ENCODE data around the gene LMAN1L.

Gene LMAN1L

GRCh38 chr15:74864296-74864695 is 51.7 kb downstream of the LMAN1L start:
- Histone ChIP-seq H3K4me1 (ENCODE audit: control insufficient read depth, insufficient read depth, low read length, unreplicated experiment) (peaks cover 10% of the 10 kb centered on the region), H3K27me3 (ENCODE audit: insufficient read depth, low read length) (no peaks in the 10 kb centered on the region), H3K4me3 (ENCODE audit: low read depth, low read length) (no peak overlapping the region), H2AFZ (ENCODE audit: low read length, unreplicated experiment) (no peak overlapping the region), H3K27ac (ENCODE audit: low read depth, low read length) (no peak overlapping the region), H3K79me2 (ENCODE audit: control insufficient read depth, insufficient read depth, low read length, unreplicated experiment) (peaks cover 34% of the 10 kb centered on the region), H3K36me3 (ENCODE audit: insufficient read depth, low read length) (peaks cover 9% of the 10 kb centered on the region; the same call in 1 of the 2 replicates)

GRCh38 chr15:74865316-74865715 is 52.7 kb downstream of the LMAN1L start:
- Histone ChIP-seq H3K27ac (ENCODE audit: low read depth, low read length) (no peak overlapping the region), H3K36me3 (ENCODE audit: insufficient read depth, low read length) (peaks cover 9% of the 10 kb centered on the region; the same call in 1 of the 2 replicates), H3K79me2 (ENCODE audit: control insufficient read depth, insufficient read depth, low read length, unreplicated experiment) (peaks cover 40% of the 10 kb centered on the region), H3K4me1 (ENCODE audit: control insufficient read depth, insufficient read depth, low read length, unreplicated experiment) (peaks cover 10% of the 10 kb centered on the region), H3K27me3 (ENCODE audit: insufficient read depth, low read length) (no peaks in the 10 kb centered on the region), H2AFZ (ENCODE audit: low read length, unreplicated experiment) (no peak overlapping the region), H3K4me3 (ENCODE audit: low read depth, low read length) (no peak overlapping the region)

GRCh38 chr15:74866090-74866489 is 53.5 kb downstream of the LMAN1L start:
- Histone ChIP-seq H2AFZ (ENCODE audit: low read length, unreplicated experiment) (no peak overlapping the region), H3K79me2 (ENCODE audit: control insufficient read depth, insufficient read depth, low read length, unreplicated experiment) (peaks cover 48% of the 10 kb centered on the region), H3K4me3 (ENCODE audit: low read depth, low read length) (no peak overlapping the region), H3K27me3 (ENCODE audit: insufficient read depth, low read length) (no peaks in the 10 kb centered on the region), H3K4me1 (ENCODE audit: control insufficient read depth, insufficient read depth, low read length, unreplicated experiment) (peaks cover 10% of the 10 kb centered on the region), H3K36me3 (ENCODE audit: insufficient read depth, low read length) (peaks cover 9% of the 10 kb centered on the region; the same call in 1 of the 2 replicates), H3K27ac (ENCODE audit: low read depth, low read length) (no peak overlapping the region)

- Histone ChIP-seq H3K27ac (ENCODE audit: low read depth, low read length) (no peak overlapping the region), H3K4me1 (ENCODE audit: control insufficient read depth, insufficient read depth, low read length, unreplicated experiment) (peaks cover 10% of the 10 kb centered on the region), H3K27me3 (ENCODE audit: insufficient read depth, low read length) (no peaks in the 10 kb centered on the region), H3K79me2 (ENCODE audit: control insufficient read depth, insufficient read depth, low read length, unreplicated experiment) (peaks cover 57% of the 10 kb centered on the region), H3K36me3 (ENCODE audit: insufficient read depth, low read length) (peaks cover 9% of the 10 kb centered on the region; the same call in 1 of the 2 replicates), H3K4me3 (ENCODE audit: low read depth, low read length) (no peak overlapping the region), H2AFZ (ENCODE audit: low read length, unreplicated experiment) (no peak overlapping the region)
Observed at GRCh38 chr15:74867466-74868038, 54.9 kb downstream of the LMAN1L start.

GRCh38 chr15:74868059-74868458 is 55.4 kb downstream of the LMAN1L start:
- no peak overlapping the region for H3K4me3 ChIP-seq (ENCODE audit: low read depth, low read length)
- H3K79me2 ChIP-seq (ENCODE audit: control insufficient read depth, insufficient read depth, low read length, unreplicated experiment): peaks cover 59% of the 10 kb centered on the region
- H3K27ac ChIP-seq (ENCODE audit: low read depth, low read length): no peak overlapping the region

GRCh38 chr15:74869372-74869725 is 56.7 kb downstream of the LMAN1L start:
- Histone ChIP-seq H3K4me1 (ENCODE audit: control insufficient read depth, insufficient read depth, low read length, unreplicated experiment) (peaks cover 5% of the 10 kb centered on the region), H3K27ac (ENCODE audit: low read depth, low read length) (no peak overlapping the region), H3K27me3 (ENCODE audit: insufficient read depth, low read length) (no peaks in the 10 kb centered on the region), H2AFZ (ENCODE audit: low read length, unreplicated experiment) (no peak overlapping the region), H3K79me2 (ENCODE audit: control insufficient read depth, insufficient read depth, low read length, unreplicated experiment) (peaks cover 56% of the 10 kb centered on the region), H3K4me3 (ENCODE audit: low read depth, low read length) (no peak overlapping the region), H3K36me3 (ENCODE audit: insufficient read depth, low read length) (peaks cover 9% of the 10 kb centered on the region; the same call in 1 of the 2 replicates)

More at GRCh38 chr15:74868059-74868458, 55.4 kb downstream of the LMAN1L start:
- H3K4me1 ChIP-seq (ENCODE audit: control insufficient read depth, insufficient read depth, low read length, unreplicated experiment): peaks cover 10% of the 10 kb centered on the region
- no peak overlapping the region for H2AFZ ChIP-seq (ENCODE audit: low read length, unreplicated experiment)
- no peaks in the 10 kb centered on the region for H3K27me3 ChIP-seq (ENCODE audit: insufficient read depth, low read length)
- peaks cover 9% of the 10 kb centered on the region; the same call in 1 of the 2 replicates for H3K36me3 ChIP-seq (ENCODE audit: insufficient read depth, low read length)

GRCh38 chr15:74869726-74870407 is 57.2 kb downstream of the LMAN1L start:
- Histone ChIP-seq H3K36me3 (ENCODE audit: insufficient read depth, low read length) (peaks cover 9% of the 10 kb centered on the region; the same call in 1 of the 2 replicates), H3K27ac (ENCODE audit: low read depth, low read length) (no peak overlapping the region), H3K4me3 (ENCODE audit: low read depth, low read length) (no peak overlapping the region)

GRCh38 chr15:74870436-74871215 is 58.0 kb downstream of the LMAN1L start:
- peaks cover 53% of the 10 kb centered on the region for H3K79me2 ChIP-seq (ENCODE audit: control insufficient read depth, insufficient read depth, low read length, unreplicated experiment)
- no peak overlapping the region for H3K27ac ChIP-seq (ENCODE audit: low read depth, low read length)
- H3K4me3 ChIP-seq (ENCODE audit: low read depth, low read length): no peak overlapping the region

More at GRCh38 chr15:74869726-74870407, 57.2 kb downstream of the LMAN1L start:
- H3K27me3 ChIP-seq (ENCODE audit: insufficient read depth, low read length): no peaks in the 10 kb centered on the region
- H3K4me1 ChIP-seq (ENCODE audit: control insufficient read depth, insufficient read depth, low read length, unreplicated experiment): peaks cover 5% of the 10 kb centered on the region
- H3K79me2 ChIP-seq (ENCODE audit: control insufficient read depth, insufficient read depth, low read length, unreplicated experiment): peaks cover 53% of the 10 kb centered on the region
- H2AFZ ChIP-seq (ENCODE audit: low read length, unreplicated experiment): no peak overlapping the region

GRCh38 chr15:74872702-74873035 is 60.0 kb downstream of the LMAN1L start:
- Histone ChIP-seq H3K27ac (ENCODE audit: low read depth, low read length) (no peak overlapping the region), H2AFZ (ENCODE audit: low read length, unreplicated experiment) (no peak overlapping the region), H3K4me3 (ENCODE audit: low read depth, low read length) (peak overlapping the region; percentile 87), H3K27me3 (ENCODE audit: insufficient read depth, low read length) (no peaks in the 10 kb centered on the region), H3K36me3 (ENCODE audit: insufficient read depth, low read length) (peaks cover 7% of the 10 kb centered on the region; the same call in 1 of the 2 replicates), H3K4me1 (ENCODE audit: control insufficient read depth, insufficient read depth, low read length, unreplicated experiment) (no peaks in the 10 kb centered on the region), H3K79me2 (ENCODE audit: control insufficient read depth, insufficient read depth, low read length, unreplicated experiment) (peaks cover 44% of the 10 kb centered on the region)

More at GRCh38 chr15:74870436-74871215, 58.0 kb downstream of the LMAN1L start:
- Histone ChIP-seq H3K27me3 (ENCODE audit: insufficient read depth, low read length) (no peaks in the 10 kb centered on the region), H3K36me3 (ENCODE audit: insufficient read depth, low read length) (peaks cover 9% of the 10 kb centered on the region; the same call in 1 of the 2 replicates), H3K4me1 (ENCODE audit: control insufficient read depth, insufficient read depth, low read length, unreplicated experiment) (peaks cover 5% of the 10 kb centered on the region), H2AFZ (ENCODE audit: low read length, unreplicated experiment) (no peak overlapping the region)

- Histone ChIP-seq H3K27me3 (ENCODE audit: insufficient read depth, low read length) (no peaks in the 10 kb centered on the region), H3K36me3 (ENCODE audit: insufficient read depth, low read length) (peaks cover 2% of the 10 kb centered on the region; the same call in 1 of the 2 replicates), H3K4me1 (ENCODE audit: control insufficient read depth, insufficient read depth, low read length, unreplicated experiment) (no peaks in the 10 kb centered on the region), H3K79me2 (ENCODE audit: control insufficient read depth, insufficient read depth, low read length, unreplicated experiment) (peaks cover 39% of the 10 kb centered on the region), H2AFZ (ENCODE audit: low read length, unreplicated experiment) (peak within 1 kb of the TSS; percentile 95), H3K27ac (ENCODE audit: low read depth, low read length) (peak within 1 kb of the TSS; percentile 70), H3K4me3 (ENCODE audit: low read depth, low read length) (peak within 1 kb of the TSS; percentile 87)
Observed at GRCh38 chr15:74873036-74873755, 60.6 kb downstream of the LMAN1L start, which contains the start of gene SCAMP2. SCAMP2 (minus strand) TSS chr15:74873365; CDS start chr15:74873255, 110 bp downstream.

Data from ACC112 (cell line).